ENCODE results near the gene METTL17.

GRCh38 chr14:20973501-20973900 is 16.3 kb upstream of the METTL17 start:
- no peak for TF ChIP-seq CTCF (IDR thresholded peaks at IDR 0.05; ENCODE audit: poor library complexity)
- no peak for TF ChIP-seq EZH2 (IDR thresholded peaks at IDR 0.05; ENCODE audit: borderline replicate concordance)

Data from hepatocyte (in vitro differentiated cells).